Neural progenitor cell (in vitro differentiated cells): ENCODE results near the gene IL6R.

Experiments used
- EZH2 ChIP-seq: fragments of 200-600 bp; sonication (generic); IDR thresholded peaks from 2 replicates; pipeline ENCODE4 v1.6.1; 2017; ENCODE audit warnings: antibody characterized with exemption, mild to moderate bottlenecking, moderate library complexity
- TF ChIP-seq, protein P1 (sequence below): fragments of 200-600 bp; sonication (generic); IDR thresholded peaks from 2 replicates; pipeline ENCODE4 v1.5.1; 2017; ENCODE audit warnings: antibody characterized with exemption, mild to moderate bottlenecking

- TF ChIP-seq, protein P1, sequence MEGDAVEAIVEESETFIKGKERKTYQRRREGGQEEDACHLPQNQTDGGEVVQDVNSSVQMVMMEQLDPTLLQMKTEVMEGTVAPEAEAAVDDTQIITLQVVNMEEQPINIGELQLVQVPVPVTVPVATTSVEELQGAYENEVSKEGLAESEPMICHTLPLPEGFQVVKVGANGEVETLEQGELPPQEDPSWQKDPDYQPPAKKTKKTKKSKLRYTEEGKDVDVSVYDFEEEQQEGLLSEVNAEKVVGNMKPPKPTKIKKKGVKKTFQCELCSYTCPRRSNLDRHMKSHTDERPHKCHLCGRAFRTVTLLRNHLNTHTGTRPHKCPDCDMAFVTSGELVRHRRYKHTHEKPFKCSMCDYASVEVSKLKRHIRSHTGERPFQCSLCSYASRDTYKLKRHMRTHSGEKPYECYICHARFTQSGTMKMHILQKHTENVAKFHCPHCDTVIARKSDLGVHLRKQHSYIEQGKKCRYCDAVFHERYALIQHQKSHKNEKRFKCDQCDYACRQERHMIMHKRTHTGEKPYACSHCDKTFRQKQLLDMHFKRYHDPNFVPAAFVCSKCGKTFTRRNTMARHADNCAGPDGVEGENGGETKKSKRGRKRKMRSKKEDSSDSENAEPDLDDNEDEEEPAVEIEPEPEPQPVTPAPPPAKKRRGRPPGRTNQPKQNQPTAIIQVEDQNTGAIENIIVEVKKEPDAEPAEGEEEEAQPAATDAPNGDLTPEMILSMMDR, result no peak
- TF ChIP-seq EZH2, result no peak
These were observed 39.9 kb downstream of the IL6R start for GRCh38 chr1:154445040-154445472.
